Common myeloid progenitor, CD34-positive (primary cell): ENCODE measurements around the gene PFN1.
"Not testable (repeated sequence)": the region's sequence is repeated elsewhere in the genome, so short reads cannot be mapped to it uniquely, and the experiment has no call there.

ENCODE experiments used
- CTCF ChIA-PET: fragments of 350-600 bp; sonication (Branson Sonifier 250); formaldehyde crosslinking; loops from one replicate; lab custom pipeline; 2021; ENCODE audit warnings: antibody characterized with exemption; lab: Charles Lee
- POLR2A ChIA-PET: fragments of 350-600 bp; sonication (Branson Sonifier 250); formaldehyde crosslinking; loops from one replicate; lab custom pipeline; 2021; ENCODE audit warnings: antibody characterized with exemption; lab: Charles Lee
- DNase-seq, 3 donors: peaks; one replicate each; pipeline versions ENCODE4 v3.0.0 to v3.0.0-alpha.2; 2013
- H3K27ac ChIP-seq, 2 experiments: 1 replicate in 1 of 2; 2 replicates in 1 of 2; pipeline ENCODE4 v1.7.0; 2013; ENCODE audit warnings: inconsistent platforms in 2 of 2, low read length in 2 of 2, mild to moderate bottlenecking in 2 of 2, low read depth in 1 of 2, moderate library complexity in 1 of 2; ENCODE audit not compliant: severe bottlenecking in 2 of 2, insufficient read depth in 1 of 2, poor library complexity in 1 of 2
- H3K27me3 ChIP-seq, 5 experiments: replicated peaks in 2 of 5; 1 replicate in 3 of 5; 2 replicates in 2 of 5; pipeline versions ENCODE4 v1.6.1 to v1.7.0; 2013; ENCODE audit warnings: low read length in 4 of 5, mild to moderate bottlenecking in 2 of 5, moderate library complexity in 2 of 5, inconsistent platforms in 1 of 5; ENCODE audit not compliant: insufficient read depth in 5 of 5, control insufficient read depth in 4 of 5
- H3K36me3 ChIP-seq, 4 experiments: 1 replicate in 2 of 4; 2 replicates in 2 of 4; pipeline versions ENCODE4 v1.6.1 to v1.7.0; 2013; ENCODE audit warnings: low read length in 3 of 4, control low read depth in 1 of 4, mild to moderate bottlenecking in 1 of 4; ENCODE audit not compliant: control insufficient read depth in 4 of 4, insufficient read depth in 4 of 4
- H3K4me1 ChIP-seq, 4 experiments: 1 replicate in 3 of 4; 2 replicates in 1 of 4; pipeline versions ENCODE4 v1.6.1 to v1.7.1; 2013; ENCODE audit warnings: low read length in 3 of 4, mild to moderate bottlenecking in 3 of 4, control low read depth in 1 of 4, inconsistent platforms in 1 of 4, moderate library complexity in 1 of 4; ENCODE audit not compliant: control insufficient read depth in 4 of 4, insufficient read depth in 4 of 4; ENCODE audit errors: control extremely low read depth in 1 of 4
- H3K4me3 ChIP-seq, 7 experiments: 1 replicate in 4 of 7; 2 replicates in 3 of 7; pipeline versions ENCODE4 v1.5.1 to v1.7.0; 2013; ENCODE audit warnings: mild to moderate bottlenecking in 7 of 7, low read length in 6 of 7, moderate library complexity in 6 of 7, inconsistent platforms in 2 of 7, low read depth in 2 of 7, control low read depth in 1 of 7; ENCODE audit not compliant: insufficient read depth in 4 of 7, control insufficient read depth in 1 of 7; ENCODE audit errors: extremely low read depth in 1 of 7
- H3K9me3 ChIP-seq, 5 experiments: 1 replicate in 4 of 5; 2 replicates in 1 of 5; pipeline versions ENCODE4 v1.6.1 to v1.7.1; 2013; ENCODE audit warnings: low read length in 4 of 5, mild to moderate bottlenecking in 2 of 5, inconsistent platforms in 1 of 5, low read depth in 1 of 5, moderate library complexity in 1 of 5; ENCODE audit not compliant: control insufficient read depth in 4 of 5, insufficient read depth in 2 of 5; ENCODE audit errors: control extremely low read depth in 1 of 5
- WGBS: methylation state at CpG from one replicate; pipeline ENCODE4 v1.1.5; 2013; ENCODE audit not compliant: insufficient coverage; 5-methylcytosine and 5-hydroxymethylcytosine counted together

PFN1 gene

DNA sequence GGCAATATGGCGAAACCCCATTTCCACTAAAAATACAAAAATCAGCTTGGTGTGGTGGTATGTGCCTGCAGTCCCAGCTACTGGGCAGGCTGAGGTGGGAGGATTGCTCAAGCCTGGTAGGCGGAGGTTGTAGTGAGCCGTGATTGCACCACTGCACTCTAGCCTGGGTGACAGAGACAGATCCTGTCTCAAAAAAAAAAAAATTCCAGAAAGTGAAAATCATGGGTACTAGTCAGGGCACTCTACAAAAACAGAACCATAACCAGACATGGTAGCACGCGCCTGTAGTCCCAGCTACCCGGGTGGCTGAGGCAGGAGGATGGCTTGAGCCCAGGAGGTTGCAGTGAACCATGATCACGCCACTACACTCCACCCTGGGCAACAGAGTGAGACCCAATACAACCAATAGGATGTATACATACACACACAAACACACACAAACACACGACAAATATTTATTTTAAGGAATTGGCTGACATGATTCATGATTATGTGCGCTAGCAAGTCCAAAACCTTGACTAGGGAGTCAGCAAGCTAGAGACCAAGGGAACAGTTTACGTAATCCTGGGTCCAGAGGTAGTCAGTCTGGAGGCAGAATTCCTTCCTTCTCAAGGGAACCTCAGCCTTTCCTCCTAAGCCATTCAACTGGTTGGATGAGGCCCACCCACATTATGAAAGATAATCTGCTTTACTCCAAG, 27.8 kb downstream of the PFN1 start:
- peaks cover 0 to 7% (median 0%) of the 10 kb centered on the region in 4 experiments for H3K4me1 ChIP-seq
- H3K27ac ChIP-seq = no peak overlapping the region
- no peaks in the 10 kb centered on the region for H3K36me3 ChIP-seq
- no peak overlapping the region for H3K4me3 ChIP-seq
- H3K9me3 ChIP-seq = no peaks in the 10 kb centered on the region
- ChIA-PET POLR2A (interaction anchor here (0.6 kb wide), 1 partner anchor 74 kb away, joined by 3 read pairs; no protein-coding TSS in a partner anchor), CTCF (interaction anchor here (1.0 to 1.4 kb wide), 2 partner anchors 12 to 100 kb away, joined by 3 read pairs; no protein-coding TSS in a partner anchor)
- WGBS = 93% methylated on average over 2 of the region's 10 CpGs
- DNase-seq = no peak
- H3K27me3 ChIP-seq = no peaks in the 10 kb centered on the region

DNA sequence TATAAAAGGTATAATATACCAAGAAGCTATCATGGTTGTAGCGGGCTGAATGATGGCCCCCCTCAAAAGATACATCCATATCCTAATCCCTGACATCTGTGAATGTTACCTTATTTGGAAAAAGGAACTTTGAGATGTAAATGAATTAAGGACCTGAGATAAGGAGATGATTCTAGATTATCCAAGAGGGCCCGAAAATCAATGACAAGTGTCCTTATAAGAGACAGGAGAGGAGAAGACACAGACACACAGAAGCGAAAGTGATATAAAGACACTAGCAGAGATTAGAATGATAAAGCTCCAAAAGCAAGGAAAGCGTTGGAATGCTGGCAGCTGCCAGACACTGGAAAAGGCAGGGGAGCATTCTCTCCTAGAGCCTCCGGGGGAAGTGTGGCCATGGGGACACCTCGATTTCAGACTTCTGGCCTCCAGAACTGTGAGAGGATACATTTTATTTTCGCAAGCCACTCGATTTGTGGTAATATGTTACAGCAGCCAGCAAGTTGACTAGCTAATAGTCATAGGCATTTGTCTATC, 28.8 kb downstream of the PFN1 start:
- ChIA-PET POLR2A (no interaction called here), CTCF (interaction anchor here (0.9 to 2.4 kb wide), 4 partner anchors 10 to 100 kb away, joined by 3 to 7 read pairs (median 3); partner anchors contain the start of genes RNF167 and SLC25A11)

DNA sequence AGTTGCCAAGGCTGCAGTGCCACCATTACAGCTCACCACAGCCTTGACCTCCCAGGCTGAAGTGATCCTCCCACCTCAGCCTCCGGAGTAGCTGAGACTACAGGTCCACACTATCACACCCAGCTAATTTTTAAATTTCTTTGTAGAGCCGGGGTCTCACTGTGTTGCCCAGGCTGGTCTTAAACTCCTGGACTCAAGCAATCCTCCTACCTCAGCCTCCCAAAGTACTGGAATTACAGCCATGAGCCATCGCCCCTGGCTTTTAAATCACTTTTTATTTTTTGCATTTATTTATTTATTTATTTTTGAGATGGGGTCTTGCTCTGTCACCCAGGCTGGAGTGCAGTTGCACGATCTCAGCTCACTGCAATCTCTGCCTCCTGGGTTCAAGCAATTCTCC, 33.8 kb downstream of the PFN1 start:
- H3K4me3 ChIP-seq, H3K27ac ChIP-seq, DNase-seq, H3K9me3 ChIP-seq, POLR2A ChIA-PET, H3K4me1 ChIP-seq, H3K36me3 ChIP-seq, H3K27me3 ChIP-seq: not testable (repeated sequence)
- CTCF ChIA-PET = interaction anchor here (0.8 to 2.5 kb wide), 5 partner anchors 12 to 66 kb away, joined by 3 to 7 read pairs (median 3); partner anchors contain the start of genes CHRNE, GP1BA and SLC25A11
- WGBS = no CpG with 5 or more reads among the region's 4 CpGs

More for the DNA sequence above, 28.8 kb downstream of the PFN1 start:
- no peak for DNase-seq
- H3K9me3 ChIP-seq = no peaks in the 10 kb centered on the region
- no peaks in the 10 kb centered on the region for H3K27me3 ChIP-seq
- H3K4me1 ChIP-seq = peaks cover 0 to 7% (median 0%) of the 10 kb centered on the region in 4 experiments
- H3K4me3 ChIP-seq = no peak overlapping the region
- no peaks in the 10 kb centered on the region for H3K36me3 ChIP-seq
- WGBS = 94% methylated on average over 5 of the region's 8 CpGs
- no peak overlapping the region for H3K27ac ChIP-seq

DNA sequence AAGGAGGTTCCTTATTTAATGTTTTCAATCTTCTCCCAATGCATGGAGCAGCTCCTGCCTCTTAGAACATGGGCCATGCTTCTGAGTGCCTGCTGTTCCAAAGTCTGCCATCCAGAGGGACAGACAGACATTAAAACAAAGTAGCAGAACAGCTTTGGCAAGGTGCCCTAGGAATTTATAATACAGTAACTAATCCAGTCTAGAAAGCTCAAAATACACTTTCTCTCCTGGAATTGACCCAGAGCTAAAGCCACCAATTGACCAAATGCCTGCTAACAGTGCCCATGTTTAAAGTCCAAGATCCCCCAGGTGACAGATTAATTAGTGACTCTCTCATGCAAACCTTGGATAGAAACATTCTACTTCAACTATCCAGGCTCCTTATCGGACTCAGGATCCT, 34.3 kb downstream of the PFN1 start:
- CTCF ChIA-PET = interaction anchor here (0.8 to 2.5 kb wide), 5 partner anchors 11 to 66 kb away, joined by 3 to 7 read pairs (median 3); partner anchors contain the start of genes CHRNE, GP1BA and SLC25A11
- Histone ChIP-seq H3K4me3 (no peak overlapping the region), H3K27ac (no peak overlapping the region), H3K36me3 (no peaks in the 10 kb centered on the region), H3K9me3 (no peaks in the 10 kb centered on the region), H3K4me1 (peaks cover 0 to 7% (median 4%) of the 10 kb centered on the region in 4 experiments), H3K27me3 (no peaks in the 10 kb centered on the region)
- POLR2A ChIA-PET = interaction anchor here (0.7 kb wide), 1 partner anchor 39 kb away, joined by 3 read pairs; no protein-coding TSS in a partner anchor
- DNase-seq = no peak
- WGBS = no CpG with 5 or more reads among the region's 1 CpG

DNA sequence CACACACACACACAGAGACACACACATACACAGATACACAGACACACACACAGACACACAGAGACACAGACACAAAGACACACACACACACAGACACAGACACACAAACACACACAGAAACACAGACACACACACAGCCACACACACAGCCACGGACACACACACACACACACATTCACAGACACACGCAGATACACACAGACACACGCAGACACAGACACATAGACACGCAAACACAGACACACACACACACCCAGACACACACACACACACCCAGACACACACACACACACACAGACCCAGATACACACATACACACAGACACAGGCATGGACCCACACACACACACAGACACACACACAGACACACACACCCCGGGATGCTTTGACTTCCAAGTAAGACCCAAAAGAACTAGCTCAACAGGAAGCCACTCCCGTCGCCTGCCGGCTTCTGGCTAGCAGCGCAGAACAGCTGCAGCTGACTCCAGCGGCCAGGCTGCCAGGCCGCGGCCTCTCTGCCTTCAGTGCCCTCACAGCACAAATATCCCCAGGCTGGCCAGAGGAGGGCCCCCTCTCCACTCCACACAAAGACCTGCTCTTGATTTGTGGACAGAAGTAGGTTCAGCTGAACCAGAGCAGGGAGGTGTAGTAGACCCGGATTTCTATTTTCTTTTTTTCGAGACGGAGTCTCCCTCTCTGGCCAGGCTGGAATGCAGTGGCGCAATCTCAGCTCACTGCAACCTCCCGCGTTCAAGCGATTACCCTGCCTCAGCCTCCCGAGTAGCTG, 39.4 kb downstream of the PFN1 start:
- 51% methylated on average over 9 of the region's 20 CpGs for WGBS
- peak; percentile 91 to 95 (median 95) for DNase-seq
- no peaks in the 10 kb centered on the region for H3K9me3 ChIP-seq
- H3K36me3 ChIP-seq = no peaks in the 10 kb centered on the region
- peaks cover 0 to 16% (median 12%) of the 10 kb centered on the region in 4 experiments for H3K4me1 ChIP-seq
- ChIA-PET CTCF (interaction anchor here (0.6 to 2.6 kb wide), 27 partner anchors 9 to 388 kb away, joined by 3 to 35 read pairs (median 5); partner anchors contain the start of genes CAMTA2, ENO3, RNF167 and SLC25A11), POLR2A (interaction anchor here (0.7 to 1.8 kb wide), 3 partner anchors 16 to 58 kb away, joined by 6 to 8 read pairs (median 6); partner anchors contain the start of genes RNF167 and SLC25A11)
- H3K4me3 ChIP-seq = peak overlapping the region in 1 of 7 experiments; percentile 28
- no peak overlapping the region for H3K27ac ChIP-seq
- H3K27me3 ChIP-seq = peaks cover 0 to 5% (median 0%) of the 10 kb centered on the region in 5 experiments

DNA sequence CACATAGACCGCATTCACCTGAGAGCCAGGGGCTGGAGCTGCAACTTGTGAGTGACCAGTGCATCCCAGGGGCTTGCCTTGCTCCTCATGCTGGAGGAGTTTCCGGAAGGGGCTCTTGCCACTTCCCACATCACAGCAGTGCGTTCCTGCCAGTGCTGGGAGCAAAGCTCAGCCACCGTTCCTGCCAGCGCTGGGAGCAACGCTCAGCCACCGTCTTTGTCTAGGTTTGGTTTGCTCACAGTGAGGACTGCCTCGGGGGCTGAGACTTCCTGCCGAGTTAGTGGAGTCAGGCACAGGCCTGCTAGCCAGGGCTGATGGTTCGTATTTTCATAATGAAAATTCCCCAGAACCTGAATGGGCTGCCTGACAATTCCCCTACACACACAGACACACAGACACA, 40.0 kb downstream of the PFN1 start:
- no peak overlapping the region for H3K27ac ChIP-seq
- no peak overlapping the region for H3K4me3 ChIP-seq
- DNase-seq = no peak
- ChIA-PET CTCF (interaction anchor here (0.6 to 2.6 kb wide), 27 partner anchors 10 to 388 kb away, joined by 3 to 35 read pairs (median 5); partner anchors contain the start of genes CAMTA2, ENO3, RNF167 and SLC25A11), POLR2A (interaction anchor here (1.3 to 1.8 kb wide), 2 partner anchors 31 to 58 kb away, joined by 6 to 8 read pairs; partner anchors contain the start of genes RNF167 and SLC25A11)
- peaks cover 0 to 20% (median 15%) of the 10 kb centered on the region in 4 experiments for H3K4me1 ChIP-seq
- no peaks in the 10 kb centered on the region for H3K36me3 ChIP-seq
- peaks cover 0 to 5% (median 0%) of the 10 kb centered on the region in 5 experiments for H3K27me3 ChIP-seq
- no peaks in the 10 kb centered on the region for H3K9me3 ChIP-seq
- 78% methylated on average over 7 of the region's 10 CpGs for WGBS
